ENCODE measurements around the gene NUP93. TPM values are rescaled to one million over a fixed set of nuclear protein-coding genes. Genes with fewer than 3 reads are reported as not detected.
"Not testable (repeated sequence)": the region's sequence is repeated elsewhere in the genome, so short reads cannot be mapped to it uniquely, and the experiment has no call there.

NUP93 gene
- total RNA-seq, 2 donors from 2014 or later = 18.1 to 19.8 TPM

GRCh38 chr16:56738221-56738620 lies 8.3 kb downstream of the NUP93 start:
- Histone ChIP-seq H3K4me1 (peaks cover 0 to 9% of the 10 kb centered on the region in 2 donors), H3K27ac (no peak overlapping the region), H3K36me3 (no peaks in the 10 kb centered on the region), H3K4me3 (no peak overlapping the region), H3K9me3 (no peaks in the 10 kb centered on the region), H3K27me3 (no peaks in the 10 kb centered on the region)
- DNase-seq (ENCODE audit: low spot score) = no peak
- TF ChIP-seq CTCF (IDR thresholded peaks at IDR 0.05) = no peak

- not testable (repeated sequence) for H3K27me3 ChIP-seq; H3K36me3 ChIP-seq; H3K27ac ChIP-seq; H3K4me3 ChIP-seq; H3K9me3 ChIP-seq; DNase-seq (ENCODE audit: low spot score)
- peaks cover 0 to 21% of the 10 kb centered on the region in 2 donors for H3K4me1 ChIP-seq
Measured at GRCh38 chr16:56739378-56739777, 9.4 kb downstream of the NUP93 start.

- TF ChIP-seq CTCF (IDR thresholded peaks at IDR 0.05) = no peak
- Histone ChIP-seq H3K27me3 (no peaks in the 10 kb centered on the region), H3K27ac (no peak overlapping the region), H3K36me3 (no peaks in the 10 kb centered on the region), H3K4me1 (peaks cover 0 to 32% of the 10 kb centered on the region in 2 donors), H3K4me3 (no peak overlapping the region), H3K9me3 (no peaks in the 10 kb centered on the region)
- no peak for DNase-seq (ENCODE audit: low spot score)
Measured at GRCh38 chr16:56741399-56741798, 11.5 kb downstream of the NUP93 start.

GRCh38 chr16:56742030-56742984 lies 12.4 kb downstream of the NUP93 start:
- H3K27ac ChIP-seq = peak overlapping the region in 1 of 2 donors; percentile 7
- no peak for TF ChIP-seq CTCF (IDR thresholded peaks at IDR 0.05)
- no peak for DNase-seq (ENCODE audit: low spot score)
- peaks cover 0 to 40% of the 10 kb centered on the region in 2 donors for H3K4me1 ChIP-seq
- H3K4me3 ChIP-seq = no peak overlapping the region
- no peaks in the 10 kb centered on the region for H3K9me3 ChIP-seq
- H3K27me3 ChIP-seq = no peaks in the 10 kb centered on the region
- no peaks in the 10 kb centered on the region for H3K36me3 ChIP-seq

- Histone ChIP-seq H3K27ac (peak overlapping the region; percentile 46 to 62), H3K4me3 (no peak overlapping the region), H3K27me3 (no peaks in the 10 kb centered on the region), H3K36me3 (no peaks in the 10 kb centered on the region), H3K9me3 (no peaks in the 10 kb centered on the region), H3K4me1 (peaks cover 0 to 52% of the 10 kb centered on the region in 2 donors)
- DNase-seq (ENCODE audit: low spot score) = peak; percentile 64
- TF ChIP-seq CTCF (IDR thresholded peaks at IDR 0.05) = peak in 1 of 2 donors; percentile 23
Measured at GRCh38 chr16:56743840-56744239, 13.9 kb downstream of the NUP93 start.

- H3K36me3 ChIP-seq = no peaks in the 10 kb centered on the region
- H3K4me3 ChIP-seq = no peak overlapping the region
- no peak for TF ChIP-seq CTCF (IDR thresholded peaks at IDR 0.05)
- no peaks in the 10 kb centered on the region for H3K9me3 ChIP-seq
- H3K4me1 ChIP-seq = peaks cover 0 to 52% of the 10 kb centered on the region in 2 donors
- peak overlapping the region; percentile 46 for H3K27ac ChIP-seq
- DNase-seq (ENCODE audit: low spot score) = no peak
- no peaks in the 10 kb centered on the region for H3K27me3 ChIP-seq
Measured at GRCh38 chr16:56744996-56745640, 15.2 kb downstream of the NUP93 start.

Data from right atrium auricular region (tissue), 2 donors.